PC-3 (cell line): ENCODE measurements around the gene ADORA2B. TPM values are rescaled to one million over a fixed set of nuclear protein-coding genes. Genes with fewer than 3 reads are reported as not detected.

ENCODE experiments used
- ATAC-seq: fragments of 200-7000 bp; cut with Tn5 transposase; 2 replicates; pipeline ENCODE4 v1.9.1; 2020; ENCODE audit warnings: mild to moderate bottlenecking, moderate library complexity
- BruUV-seq: library from RNA; stranded (reverse); fragments of 400-500 nt; replicated peaks from 2 replicates; lab custom pipeline; 2021; lab: Mats Ljungman, UMichigan
- CTCF ChIA-PET: fragments of 300-600 bp; sonication (Branson Sonifier 250); formaldehyde crosslinking; loops from one replicate; lab custom pipeline; 2022; ENCODE audit warnings: antibody characterized with exemption; lab: Charles Lee
- POLR2A ChIA-PET: fragments of 300-600 bp; sonication (Branson Sonifier 250); formaldehyde crosslinking; loops from one replicate; lab custom pipeline; 2022; ENCODE audit warnings: antibody characterized with exemption; ENCODE audit not compliant: unreplicated experiment; lab: Charles Lee
- DNase-seq: peaks from one replicate; pipeline ENCODE4 v3.0.0-alpha.2; 2015
- H2AFZ ChIP-seq: fragments of 300-600 bp; sonication (generic); 2 replicates; pipeline ENCODE4 v1.6.0; 2016; ENCODE audit warnings: antibody characterized with exemption, low read length
- H3F3A ChIP-seq: fragments of 300-600 bp; sonication (generic); one replicate; pipeline ENCODE4 v1.6.0; 2017; ENCODE audit warnings: antibody characterized with exemption, low read length, control low read depth, mild to moderate bottlenecking; ENCODE audit not compliant: unreplicated experiment
- H3K27ac ChIP-seq: fragments of 300-600 bp; sonication (generic); 2 replicates; pipeline ENCODE4 v1.5.1; 2016; ENCODE audit warnings: mild to moderate bottlenecking, low read length
- H3K27me3 ChIP-seq: fragments of 300-600 bp; sonication (generic); 2 replicates; pipeline ENCODE4 v1.6.1; 2016; ENCODE audit warnings: low read length, mixed read lengths
- H3K36me3 ChIP-seq: fragments of 300-600 bp; sonication (generic); 2 replicates; pipeline ENCODE4 v1.6.1; 2016; ENCODE audit warnings: low read depth, mixed run types, low read length, mixed read lengths
- H3K4me1 ChIP-seq: fragments of 300-600 bp; sonication (generic); 2 replicates; pipeline ENCODE4 v1.5.1; 2016; ENCODE audit warnings: low read length; ENCODE audit not compliant: insufficient read depth
- H3K4me2 ChIP-seq: fragments of 300-600 bp; sonication (generic); 2 replicates; pipeline ENCODE4 v1.6.0; 2016; ENCODE audit warnings: low read length
- H3K4me3 ChIP-seq: fragments of 300-600 bp; sonication (generic); 2 replicates; pipeline ENCODE4 v1.5.1; 2016; ENCODE audit warnings: mild to moderate bottlenecking, low read length, mixed read lengths
- H3K79me2 ChIP-seq: fragments of 300-600 bp; sonication (generic); 2 replicates; pipeline ENCODE4 v1.6.1; 2017; ENCODE audit warnings: low read length, mixed read lengths
- H3K9ac ChIP-seq: fragments of 300-600 bp; sonication (generic); 2 replicates; pipeline ENCODE4 v1.6.0; 2016; ENCODE audit warnings: mild to moderate bottlenecking, low read length
- H3K9me2 ChIP-seq: fragments of 300-600 bp; sonication (generic); replicated peaks from 2 replicates; pipeline ENCODE4 v1.6.1; 2016; ENCODE audit warnings: mixed run types, low read length, mixed read lengths
- H3K9me3 ChIP-seq: fragments of 300-600 bp; sonication (generic); 2 replicates; pipeline ENCODE4 v1.6.1; 2016; ENCODE audit warnings: low read length, mixed read lengths
- H4K20me1 ChIP-seq: fragments of 300-600 bp; sonication (generic); 2 replicates; pipeline ENCODE4 v1.6.1; 2016; ENCODE audit warnings: low read length, mixed read lengths
- EZH2 ChIP-seq: fragments of 300-600 bp; sonication (generic); IDR thresholded peaks from one replicate; pipeline ENCODE4 v1.6.1; 2017; ENCODE audit warnings: antibody characterized with exemption, mild to moderate bottlenecking, low read length; ENCODE audit not compliant: unreplicated experiment
- EZH2phosphoT487 ChIP-seq: fragments of 300-600 bp; sonication (generic); IDR thresholded peaks from 2 replicates; pipeline ENCODE4 v1.6.1; 2018; ENCODE audit warnings: mild to moderate bottlenecking, antibody characterized with exemption, low read length, borderline replicate concordance
- intact Hi-C: fragments of 100-400 bp; cut with micrococcal nuclease; formaldehyde crosslinking; loops from 2 replicates; pipeline ENCODE4 v1.9.0; 2023
- total RNA-seq: library from RNA; depleted of rRNA; stranded (reverse); fragments of >200 nt; gene quantifications from 2 replicates; pipeline ENCODE4 v1.2.3, GENCODE V29; 2014
- TF ChIP-seq, protein P1 (sequence below): fragments of 300-600 bp; sonication (generic); conservative IDR thresholded peaks from 2 replicates; pipeline ENCODE4 v1.5.1; 2017; ENCODE audit warnings: antibody characterized with exemption, low read depth, mild to moderate bottlenecking, low read length

Gene ADORA2B
- total RNA-seq, 1 experiment from 2014 or later: 118 TPM

DNA sequence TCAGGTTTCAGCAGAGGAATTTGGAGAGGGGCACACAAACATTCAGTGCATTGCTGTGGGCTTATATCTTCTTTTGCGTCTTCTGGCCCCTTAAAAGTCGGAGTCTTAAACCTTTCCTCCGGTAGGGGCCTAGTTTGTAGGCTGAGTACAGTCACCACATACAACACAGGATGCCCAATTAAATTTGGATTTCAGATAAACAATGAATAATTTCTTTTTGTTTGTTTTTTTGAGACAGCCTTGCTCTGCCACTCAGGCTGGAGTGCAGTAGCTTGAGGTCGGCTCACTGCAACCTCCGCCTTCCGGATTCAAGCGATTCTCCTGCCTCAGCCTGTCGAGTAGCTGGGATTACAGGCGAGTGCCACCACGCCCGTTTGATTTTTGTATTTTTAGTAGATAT is 26.7 kb upstream of the ADORA2B start:
- H3K9me2 ChIP-seq: no peaks in the 10 kb centered on the region
- no peaks in the 10 kb centered on the region for H3K27me3 ChIP-seq
- H3K79me2 ChIP-seq: no peaks in the 10 kb centered on the region
- H3F3A ChIP-seq: peaks cover 12% of the 10 kb centered on the region
- H3K4me1 ChIP-seq: peaks cover 57% of the 10 kb centered on the region
- H3K4me3 ChIP-seq: no peak overlapping the region
- peak; percentile 83 for DNase-seq
- ChIA-PET POLR2A (interaction anchor here (0.6 kb wide), 1 partner anchor 41 kb away, joined by 16 read pairs; no protein-coding TSS in a partner anchor), CTCF (no interaction called here)
- H3K9ac ChIP-seq: peak overlapping the region; percentile 78
- H2AFZ ChIP-seq: 0 out of 2 replicates have a peak overlapping the region, but pooled peaks have one; percentile 28
- no peaks in the 10 kb centered on the region for H3K36me3 ChIP-seq
- intact Hi-C loops: no loop called here
- no peaks in the 10 kb centered on the region for H3K9me3 ChIP-seq
- TF ChIP-seq EZH2 (no peak), EZH2phosphoT487 (no peak)
- TF ChIP-seq, protein P1, sequence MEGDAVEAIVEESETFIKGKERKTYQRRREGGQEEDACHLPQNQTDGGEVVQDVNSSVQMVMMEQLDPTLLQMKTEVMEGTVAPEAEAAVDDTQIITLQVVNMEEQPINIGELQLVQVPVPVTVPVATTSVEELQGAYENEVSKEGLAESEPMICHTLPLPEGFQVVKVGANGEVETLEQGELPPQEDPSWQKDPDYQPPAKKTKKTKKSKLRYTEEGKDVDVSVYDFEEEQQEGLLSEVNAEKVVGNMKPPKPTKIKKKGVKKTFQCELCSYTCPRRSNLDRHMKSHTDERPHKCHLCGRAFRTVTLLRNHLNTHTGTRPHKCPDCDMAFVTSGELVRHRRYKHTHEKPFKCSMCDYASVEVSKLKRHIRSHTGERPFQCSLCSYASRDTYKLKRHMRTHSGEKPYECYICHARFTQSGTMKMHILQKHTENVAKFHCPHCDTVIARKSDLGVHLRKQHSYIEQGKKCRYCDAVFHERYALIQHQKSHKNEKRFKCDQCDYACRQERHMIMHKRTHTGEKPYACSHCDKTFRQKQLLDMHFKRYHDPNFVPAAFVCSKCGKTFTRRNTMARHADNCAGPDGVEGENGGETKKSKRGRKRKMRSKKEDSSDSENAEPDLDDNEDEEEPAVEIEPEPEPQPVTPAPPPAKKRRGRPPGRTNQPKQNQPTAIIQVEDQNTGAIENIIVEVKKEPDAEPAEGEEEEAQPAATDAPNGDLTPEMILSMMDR: 0 out of 2 replicates have a peak, but pooled peaks have one; percentile 17
- peak overlapping the region; percentile 33 for H3K4me2 ChIP-seq
- no peaks in the 10 kb centered on the region for H4K20me1 ChIP-seq
- peak overlapping the region; percentile 93 for H3K27ac ChIP-seq
- ATAC-seq: peak; percentile 39
- BruUV-seq: no TSS peak

DNA sequence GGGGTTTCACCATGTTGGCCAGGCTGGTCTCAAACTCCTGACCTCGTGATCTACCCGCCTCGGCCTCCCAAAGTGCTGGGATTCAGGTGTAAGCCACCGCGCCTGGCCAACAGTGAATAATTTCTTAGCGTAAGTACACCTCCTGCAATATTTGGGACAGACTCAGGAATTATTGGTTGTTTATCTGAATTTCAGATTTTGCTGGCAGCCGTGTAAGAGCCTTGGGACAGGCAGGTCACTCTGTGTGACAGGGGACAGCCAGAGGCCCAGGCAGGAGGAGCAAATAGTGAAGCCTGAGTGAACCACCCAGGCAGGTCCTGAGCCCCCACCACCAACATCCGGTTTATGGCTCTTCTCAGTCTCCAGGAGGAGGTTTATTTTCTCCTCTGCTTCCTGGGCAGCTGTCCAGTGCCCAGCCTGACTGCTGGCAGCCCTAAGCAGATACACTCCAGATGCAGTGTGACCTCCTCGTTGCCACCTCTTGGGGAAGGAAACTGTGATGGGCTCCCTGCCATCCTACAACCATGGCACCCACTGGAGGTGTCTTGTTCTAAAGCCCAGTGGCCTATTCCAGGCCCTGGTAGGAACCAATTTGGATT is 26.2 kb upstream of the ADORA2B start:
- Histone ChIP-seq H3K27me3 (no peaks in the 10 kb centered on the region), H3K9me2 (no peaks in the 10 kb centered on the region), H3F3A (peaks cover 12% of the 10 kb centered on the region), H3K79me2 (no peaks in the 10 kb centered on the region), H3K9me3 (no peaks in the 10 kb centered on the region), H3K36me3 (no peaks in the 10 kb centered on the region), H3K4me3 (no peak overlapping the region), H3K4me1 (peaks cover 57% of the 10 kb centered on the region), H2AFZ (no peak overlapping the region), H3K4me2 (peak overlapping the region; percentile 33), H4K20me1 (no peaks in the 10 kb centered on the region), H3K27ac (peak overlapping the region; percentile 93), H3K9ac (peak overlapping the region; percentile 78)
- intact Hi-C loops: no loop called here
- TSS peak; percentile 66 for BruUV-seq
- DNase-seq: peak; percentile 75
- TF ChIP-seq, protein P1: no peak
- TF ChIP-seq EZH2phosphoT487: no peak
- no peak for TF ChIP-seq EZH2
- ChIA-PET CTCF (no interaction called here), POLR2A (interaction anchor here (0.6 kb wide), 1 partner anchor 41 kb away, joined by 16 read pairs; no protein-coding TSS in a partner anchor)
- peak; percentile 14 for ATAC-seq

DNA sequence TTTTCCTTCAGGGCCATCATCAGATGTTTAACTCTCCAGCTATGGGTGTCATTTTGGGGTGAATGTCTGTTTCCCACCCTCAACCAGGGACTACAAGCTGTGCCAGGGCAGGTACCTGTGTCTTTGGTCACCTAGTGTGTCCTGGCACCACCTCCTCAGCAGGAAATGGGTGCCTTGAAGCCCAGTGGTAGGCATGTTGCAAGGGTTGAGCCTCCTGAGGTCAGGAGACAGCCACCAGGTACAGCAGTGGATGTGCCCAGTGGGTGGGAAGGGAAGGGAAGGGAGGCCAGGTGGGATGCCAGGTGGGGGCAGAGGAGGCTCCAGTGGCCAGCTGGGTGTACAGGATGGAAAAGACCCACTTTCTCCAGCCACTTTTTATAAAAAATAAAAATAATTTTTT is 25.5 kb upstream of the ADORA2B start:
- Histone ChIP-seq H3K79me2 (no peaks in the 10 kb centered on the region), H3K4me3 (no peak overlapping the region), H2AFZ (no peak overlapping the region), H3K9me2 (no peaks in the 10 kb centered on the region), H3K4me1 (peaks cover 54% of the 10 kb centered on the region), H3F3A (peaks cover 12% of the 10 kb centered on the region), H3K36me3 (no peaks in the 10 kb centered on the region), H3K27ac (peak overlapping the region; percentile 93), H3K9ac (peak overlapping the region; percentile 78), H3K4me2 (peak overlapping the region; percentile 33; the same call in 1 of the 2 replicates), H3K9me3 (no peaks in the 10 kb centered on the region), H4K20me1 (no peaks in the 10 kb centered on the region), H3K27me3 (no peaks in the 10 kb centered on the region)
- no peak for ATAC-seq
- TF ChIP-seq, protein P1: no peak
- TF ChIP-seq EZH2phosphoT487 (no peak), EZH2 (no peak)
- POLR2A ChIA-PET: no interaction called here
- intact Hi-C loops: no loop called here
- DNase-seq: no peak
- CTCF ChIA-PET: no interaction called here
- no TSS peak for BruUV-seq
